Esophagus muscularis mucosa (tissue), 4 donors: ENCODE data around the gene ALOX15B.

ENCODE experiments used
- CTCF ChIP-seq, 3 experiments: fragments of 200-600 bp in 2 of 3; fragments of 450-650 bp in 1 of 3; sonication (generic) in 2 of 3; IDR thresholded peaks; one replicate each; pipeline ENCODE4 v1.5.1; 2017 to 2019; ENCODE audit warnings: antibody characterized with exemption in 3 of 3, mild to moderate bottlenecking in 2 of 3, moderate library complexity in 1 of 3
- EP300 ChIP-seq: sonication (generic); formaldehyde crosslinking; IDR thresholded peaks from one replicate; pipeline ENCODE4 v1.6.1; 2017; ENCODE audit warnings: antibody characterized with exemption
- POLR2A ChIP-seq: fragments of 450-650 bp; IDR thresholded peaks from one replicate; pipeline ENCODE4 v1.6.1; 2017; ENCODE audit warnings: antibody characterized with exemption, moderate library complexity, mild to moderate bottlenecking, low read depth
- POLR2AphosphoS5 ChIP-seq, 2 donors: sonication (generic); formaldehyde crosslinking; IDR thresholded peaks; one replicate each; pipeline ENCODE4 v1.6.1; 2017; ENCODE audit warnings: antibody characterized with exemption in 2 of 2

- TF ChIP-seq POLR2A, result no peak
- TF ChIP-seq POLR2AphosphoS5 (IDR thresholded peaks at IDR 0.05), result no peak
- no peak for TF ChIP-seq CTCF (IDR thresholded peaks at IDR 0.05)
- no peak for TF ChIP-seq EP300
Observed at GRCh38 chr17:8087952-8088230, 49.0 kb downstream of the ALOX15B start.
